DND-41 (cell line): ENCODE data around the gene ADD1.
"Not testable (repeated sequence)": the region's sequence is repeated elsewhere in the genome, so short reads cannot be mapped to it uniquely, and the experiment has no call there.

Experiments
- CTCF ChIP-seq: IDR thresholded peaks from 2 replicates; pipeline ENCODE4 v1.5.1; 2012; ENCODE audit warnings: borderline replicate concordance, low read length, moderate library complexity, mild to moderate bottlenecking; ENCODE audit not compliant: poor library complexity, severe bottlenecking; ENCODE audit errors: extremely low read depth
- EZH2 ChIP-seq: IDR thresholded peaks from 3 replicates; pipeline ENCODE4 v1.6.1; 2012; ENCODE audit warnings: borderline replicate concordance, low read depth, mild to moderate bottlenecking, moderate library complexity, low read length, inconsistent platforms; ENCODE audit not compliant: severe bottlenecking

GRCh38 chr4:2918300-2918699, 74.7 kb downstream of the ADD1 start:
- TF ChIP-seq CTCF, EZH2: not testable (repeated sequence)
